Spleen (tissue), 7 donors: ENCODE data around the gene UBN1.

ENCODE experiments used
- CTCF ChIP-seq, 11 experiments: fragments of 200-600 bp in 7 of 11; fragments of 450-650 bp in 4 of 11; sonication (generic) in 4 of 11; IDR thresholded peaks in 8 of 11; conservative IDR thresholded peaks in 3 of 11; 1 replicate in 7 of 11; 2 replicates in 4 of 11; pipeline versions ENCODE4 v1.4.0 to v1.8.0; 2016 to 2021; ENCODE audit warnings: antibody characterized with exemption in 11 of 11, inconsistent platforms in 4 of 11, mild to moderate bottlenecking in 1 of 11
- POLR2AphosphoS5 ChIP-seq, 3 donors: sonication (generic); formaldehyde crosslinking; IDR thresholded peaks; one replicate each; pipeline ENCODE4 v1.5.1; 2017; ENCODE audit warnings: antibody characterized with exemption in 3 of 3
- donor health status: DM: no; HTN: no; CAD: no; lungs with moderate emphysema.
- donor health status: DM: no; HTN: no; CAD: no.
- donor health status: DM: no; HTN: no; CAD: no.

- peak in 1 of 3 donors; percentile 15 for TF ChIP-seq POLR2AphosphoS5 (IDR thresholded peaks at IDR 0.05)
- TF ChIP-seq CTCF (IDR thresholded peaks at IDR 0.05 in 8 of 11, conservative IDR thresholded peaks at IDR 0.05 in 3 of 11) = no peak
Observed at GRCh38 chr16:4797805-4798252, 49.5 kb upstream of the UBN1 start.
